ENCODE measurements around the gene KLHDC8B. TPM values are rescaled to one million over a fixed set of nuclear protein-coding genes. Genes with fewer than 3 reads are reported as not detected.

Gene KLHDC8B
- total RNA-seq, 2 donors from 2014 or later, result 51.2 to 80.9 TPM

DNA sequence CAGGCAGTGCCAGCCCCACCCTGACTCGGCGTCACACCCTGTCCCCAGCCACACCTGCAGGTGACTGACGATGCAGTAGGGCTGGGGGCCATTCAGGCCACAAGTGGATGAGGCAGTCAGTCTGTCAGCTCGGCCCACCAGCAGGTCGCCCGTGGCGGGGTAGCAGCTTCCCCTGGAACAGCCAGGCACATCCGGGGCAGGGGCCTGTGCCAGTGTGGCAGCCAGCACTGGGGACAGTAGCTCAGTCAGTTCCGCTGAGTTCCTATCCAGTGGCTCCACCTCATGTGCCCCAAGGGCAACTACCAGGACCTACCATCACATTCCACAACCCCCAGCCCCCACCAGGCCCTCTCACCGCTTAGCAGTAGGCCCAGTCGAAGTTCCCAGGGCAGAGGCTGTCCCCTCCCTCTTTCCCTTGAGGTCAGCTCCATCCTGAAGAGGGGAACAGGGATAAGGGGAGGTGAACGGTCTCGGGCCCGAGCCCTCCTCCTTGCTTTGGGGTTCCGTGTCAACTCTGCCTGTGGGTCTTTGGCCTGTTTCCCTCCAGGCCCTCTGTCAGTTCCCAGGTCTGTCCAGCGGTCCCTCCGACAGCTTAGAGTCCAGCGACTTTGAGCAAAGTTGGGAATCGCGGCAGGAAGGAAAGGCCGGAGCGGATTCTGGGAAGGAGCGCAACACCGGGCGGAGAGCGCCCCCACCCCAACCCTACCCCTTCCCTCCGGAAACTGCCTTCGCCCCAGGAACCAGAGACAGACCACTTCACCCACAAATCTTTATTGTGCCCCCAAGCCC, 38.8 kb upstream of the KLHDC8B start, which contains the start of gene LAMB2:
Gene LAMB2 (minus strand): TSS at position 614 of the 789 bp plus-strand sequence. CDS start 183 bp downstream, at position 431.
- Histone ChIP-seq H3K4me1 (peaks cover 0 to 31% of the 10 kb centered on the region in 2 donors), H3K9me3 (no peaks in the 10 kb centered on the region), H3K27ac (peak within 1 kb of the TSS; percentile 90 to 92), H3K36me3 (peaks cover 41% of the 10 kb centered on the region), H3K27me3 (no peaks in the 10 kb centered on the region), H3K4me3 (peak within 1 kb of the TSS; percentile 67 to 78)
- peak; percentile 81 for DNase-seq (ENCODE audit: low spot score)
- TF ChIP-seq, protein P1, sequence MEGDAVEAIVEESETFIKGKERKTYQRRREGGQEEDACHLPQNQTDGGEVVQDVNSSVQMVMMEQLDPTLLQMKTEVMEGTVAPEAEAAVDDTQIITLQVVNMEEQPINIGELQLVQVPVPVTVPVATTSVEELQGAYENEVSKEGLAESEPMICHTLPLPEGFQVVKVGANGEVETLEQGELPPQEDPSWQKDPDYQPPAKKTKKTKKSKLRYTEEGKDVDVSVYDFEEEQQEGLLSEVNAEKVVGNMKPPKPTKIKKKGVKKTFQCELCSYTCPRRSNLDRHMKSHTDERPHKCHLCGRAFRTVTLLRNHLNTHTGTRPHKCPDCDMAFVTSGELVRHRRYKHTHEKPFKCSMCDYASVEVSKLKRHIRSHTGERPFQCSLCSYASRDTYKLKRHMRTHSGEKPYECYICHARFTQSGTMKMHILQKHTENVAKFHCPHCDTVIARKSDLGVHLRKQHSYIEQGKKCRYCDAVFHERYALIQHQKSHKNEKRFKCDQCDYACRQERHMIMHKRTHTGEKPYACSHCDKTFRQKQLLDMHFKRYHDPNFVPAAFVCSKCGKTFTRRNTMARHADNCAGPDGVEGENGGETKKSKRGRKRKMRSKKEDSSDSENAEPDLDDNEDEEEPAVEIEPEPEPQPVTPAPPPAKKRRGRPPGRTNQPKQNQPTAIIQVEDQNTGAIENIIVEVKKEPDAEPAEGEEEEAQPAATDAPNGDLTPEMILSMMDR (IDR thresholded peaks at IDR 0.05), result peak; percentile 14 to 34

DNA sequence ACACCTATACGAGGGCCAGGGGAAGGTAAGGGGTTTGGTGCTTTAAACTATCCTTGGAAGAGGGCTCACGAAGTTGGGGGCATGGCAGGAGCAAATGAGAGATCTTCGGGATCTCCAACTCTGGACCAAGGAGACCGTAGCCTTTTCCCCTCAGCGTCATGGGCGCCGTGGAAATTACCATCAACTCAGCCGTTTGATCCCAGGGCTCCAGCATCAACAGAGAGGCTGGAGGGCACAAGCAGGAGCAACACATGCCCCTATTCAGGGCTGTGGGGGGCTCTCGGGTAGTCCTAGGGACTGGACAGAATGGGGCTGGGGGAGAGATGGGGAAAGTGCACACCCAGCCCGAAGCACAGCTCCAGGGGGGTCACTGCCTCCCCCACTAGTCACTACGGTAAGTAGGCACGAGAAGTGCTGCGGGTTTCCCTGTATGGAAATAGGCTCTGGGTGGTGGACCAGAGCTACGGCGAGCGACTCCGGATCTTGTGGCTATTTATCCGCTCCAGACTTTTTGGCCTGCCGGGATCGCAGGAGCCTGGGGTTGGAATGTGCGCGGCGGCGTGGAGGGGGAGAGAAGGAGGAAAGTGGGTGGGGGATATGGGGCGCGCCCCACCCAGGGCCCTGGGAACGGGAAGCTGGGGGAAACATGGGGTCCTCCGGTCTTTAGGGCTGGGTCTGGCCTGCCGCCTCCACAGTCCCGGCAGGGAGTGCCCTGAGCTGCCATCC, 38.0 kb upstream of the KLHDC8B start:
- no peaks in the 10 kb centered on the region for H3K27me3 ChIP-seq
- peaks cover 33% of the 10 kb centered on the region for H3K36me3 ChIP-seq
- peaks cover 0 to 31% of the 10 kb centered on the region in 2 donors for H3K4me1 ChIP-seq
- peak overlapping the region; percentile 90 to 92 for H3K27ac ChIP-seq
- TF ChIP-seq, protein P1 (IDR thresholded peaks at IDR 0.05), result peak in 1 of 2 donors; percentile 6
- DNase-seq (ENCODE audit: low spot score), result peak; percentile 89
- H3K4me3 ChIP-seq, result peak overlapping the region; percentile 67 to 78
- no peaks in the 10 kb centered on the region for H3K9me3 ChIP-seq

DNA sequence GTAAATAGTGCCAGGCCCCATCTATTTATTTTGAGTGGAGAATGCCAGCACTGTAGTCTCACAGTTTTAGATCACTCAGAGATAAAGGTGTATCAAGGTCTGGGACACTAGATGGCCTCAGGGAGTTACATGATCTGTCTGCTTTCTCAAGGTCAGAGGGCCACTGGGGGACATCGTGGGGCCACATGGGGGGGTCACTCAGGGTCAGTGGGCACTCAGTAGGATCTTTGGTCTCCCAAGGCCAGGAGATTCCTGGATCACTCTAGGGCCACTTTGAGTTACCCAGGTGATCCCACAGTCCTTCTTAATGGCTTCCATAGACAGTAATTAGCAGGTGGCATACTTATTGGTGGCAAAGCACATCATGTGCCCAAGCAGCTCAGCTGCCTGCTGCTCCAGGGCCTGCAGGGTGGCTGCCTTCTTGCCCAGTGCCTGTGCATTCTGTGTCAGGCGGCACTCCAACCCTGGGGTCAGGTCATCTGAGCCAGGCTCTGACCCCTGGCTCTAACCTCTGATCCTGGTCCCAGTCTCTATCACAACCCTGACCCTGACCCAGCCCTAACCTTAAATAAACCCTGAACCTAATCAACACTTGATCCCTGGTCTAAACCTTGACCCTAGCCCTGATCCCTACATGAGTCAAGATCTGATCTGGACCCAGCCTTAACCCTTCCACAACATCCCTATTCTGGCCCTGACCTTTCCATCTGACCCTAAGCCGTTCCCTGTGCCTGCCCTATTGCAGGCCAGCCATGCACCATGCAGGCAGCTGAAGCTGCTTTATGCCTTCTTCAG, 36.7 kb upstream of the KLHDC8B start:
- H3K9me3 ChIP-seq, result no peaks in the 10 kb centered on the region
- H3K4me1 ChIP-seq, result peaks cover 0 to 27% of the 10 kb centered on the region in 2 donors
- peaks cover 20% of the 10 kb centered on the region for H3K36me3 ChIP-seq
- H3K27me3 ChIP-seq, result no peaks in the 10 kb centered on the region
- TF ChIP-seq, protein P1 (IDR thresholded peaks at IDR 0.05), result no peak
- no peak for DNase-seq (ENCODE audit: low spot score)
- peak overlapping the region; percentile 90 to 92 for H3K27ac ChIP-seq
- peak overlapping the region in 1 of 2 donors; percentile 67 for H3K4me3 ChIP-seq

DNA sequence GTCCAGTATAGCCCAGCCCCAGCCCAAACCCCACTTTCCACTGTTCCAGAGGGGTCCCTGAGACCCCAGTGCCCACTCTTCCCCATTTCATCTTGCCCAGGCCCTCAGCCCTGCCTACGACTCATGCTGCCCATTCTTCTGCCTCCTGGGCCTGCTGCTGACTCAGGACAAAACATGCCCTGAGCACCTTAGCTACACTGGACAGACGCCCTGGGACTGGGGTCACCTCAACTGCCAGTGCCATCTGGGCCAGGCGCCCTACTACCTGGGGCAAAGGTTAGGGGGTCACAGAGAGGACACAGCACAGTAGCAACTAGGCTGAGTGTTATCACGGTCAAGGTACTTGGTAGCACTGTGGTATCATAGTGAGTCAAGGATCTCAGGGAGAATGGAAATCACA, 35.9 kb upstream of the KLHDC8B start:
- Histone ChIP-seq H3K27me3 (no peaks in the 10 kb centered on the region), H3K4me1 (peaks cover 0 to 19% of the 10 kb centered on the region in 2 donors), H3K27ac (no peak overlapping the region), H3K4me3 (no peak overlapping the region), H3K36me3 (peaks cover 12% of the 10 kb centered on the region), H3K9me3 (no peaks in the 10 kb centered on the region)
- no peak for DNase-seq (ENCODE audit: low spot score)
- TF ChIP-seq, protein P1 (IDR thresholded peaks at IDR 0.05), result no peak

DNA sequence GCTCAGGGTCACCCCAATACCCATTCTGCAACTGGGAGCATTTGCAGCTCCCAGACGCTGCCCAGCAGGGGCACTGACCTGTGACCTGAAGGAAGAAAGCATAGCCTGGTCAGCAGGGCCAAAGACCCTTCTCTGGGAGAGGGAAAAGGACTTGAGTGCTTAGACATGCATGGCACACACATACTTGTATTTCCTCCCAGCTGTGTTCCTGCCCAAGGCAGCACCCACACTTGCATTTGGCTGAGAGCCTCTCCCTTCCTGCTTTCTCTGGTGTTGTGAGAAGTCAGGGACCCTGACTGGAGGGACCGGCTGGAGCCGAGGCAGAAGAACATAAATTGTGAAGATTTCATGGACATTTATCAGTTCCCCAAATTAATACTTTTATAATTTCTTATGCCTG, 31.3 kb upstream of the KLHDC8B start:
- H3K36me3 ChIP-seq, result no peaks in the 10 kb centered on the region
- H3K4me3 ChIP-seq, result no peak overlapping the region
- no peaks in the 10 kb centered on the region for H3K4me1 ChIP-seq
- H3K27me3 ChIP-seq, result no peaks in the 10 kb centered on the region
- TF ChIP-seq, protein P1 (IDR thresholded peaks at IDR 0.05), result no peak
- DNase-seq (ENCODE audit: low spot score), result no peak
- no peak overlapping the region for H3K27ac ChIP-seq
- no peaks in the 10 kb centered on the region for H3K9me3 ChIP-seq

Data from right atrium auricular region (tissue), 2 donors.